ENCODE measurements around the gene DRG2.

- TF ChIP-seq POLR2A (IDR thresholded peaks at IDR 0.05; ENCODE audit: low read length) = no peak
- TF ChIP-seq GATA1 (IDR thresholded peaks at IDR 0.05; ENCODE audit: low read depth, low read length) = no peak
Observed at GRCh38 chr17:18099516-18099915, 11.8 kb downstream of the DRG2 start.

Measured in erythroblast (primary cell).